ENCODE results near the gene TTLL4. TPM values are rescaled to one million over a fixed set of nuclear protein-coding genes. Genes with fewer than 3 reads are reported as not detected.

The TTLL4 gene
- total and polyA plus RNA-seq, 2 of the 8 experiments (the other 6 are each of a cell fraction or from before 2014, with no cell fraction given): 71.1 to 105 TPM

DNA sequence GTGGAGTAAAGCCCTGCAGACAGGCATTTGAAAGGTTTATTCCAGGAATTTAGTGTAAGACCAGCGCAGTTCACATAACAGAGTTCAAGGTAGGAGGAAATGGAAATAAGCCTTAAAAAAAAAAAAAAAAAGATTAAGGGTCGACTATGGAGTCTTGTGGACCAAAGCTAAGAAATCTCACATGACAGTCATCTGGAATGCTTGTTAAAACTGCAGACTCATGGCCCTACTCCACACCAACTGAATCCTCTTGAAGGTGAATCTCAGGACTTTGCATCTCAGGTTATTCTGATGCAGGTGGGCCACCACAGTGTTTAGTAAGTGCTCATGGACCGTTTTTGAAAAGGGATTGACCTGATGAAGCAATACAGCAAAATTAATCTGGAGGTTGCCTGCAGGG, 8.8 kb downstream of the TTLL4 start (continued):
- TF ChIP-seq TCF12 (IDR thresholded peaks at IDR 0.05; ENCODE audit: low read depth, low read length) (no peak), SIN3A (conservative IDR thresholded peaks at IDR 0.05 in 1 of 2, IDR thresholded peaks at IDR 0.05 in 1 of 2; ENCODE audit: low read depth in 1 of 2, low read length in 2 of 2) (no peak), SP1 (IDR thresholded peaks at IDR 0.05; ENCODE audit: low read depth, low read length) (no peak), YY1 (IDR thresholded peaks at IDR 0.05; ENCODE audit: low read depth, low read length) (no peak), NANOG (IDR thresholded peaks at IDR 0.05; ENCODE audit: insufficient read depth, low read depth, low read length, poor library complexity, severe bottlenecking) (no peak), EGR1 (IDR thresholded peaks at IDR 0.05; ENCODE audit: borderline replicate concordance, low read depth, low read length) (no peak)

All from H1 (cell line).